DMS53 treated with DMSO at 0.1 percent for 48 hours (cell line): ENCODE results near the gene PDCD10.

Experiments
- DNase-seq: peaks from one replicate; lab custom pipeline; 2025; ENCODE audit not compliant: unreplicated experiment; lab: John Stamatoyannopoulos, UW

PDCD10 gene

GRCh38 chr3:167734498-167735232 lies at the start of gene PDCD10:
Gene PDCD10, minus strand, starts transcription at chr3:167734892. Its CDS starts 14,735 bp downstream, at chr3:167720157.
- DNase-seq, result peak; percentile 95

GRCh38 chr3:167783781-167784180 lies 49.1 kb upstream of the PDCD10 start:
- no peak for DNase-seq

GRCh38 chr3:167780214-167780883 lies 45.7 kb upstream of the PDCD10 start:
- no peak for DNase-seq

GRCh38 chr3:167777356-167777755 lies 42.7 kb upstream of the PDCD10 start:
- no peak for DNase-seq

- DNase-seq, result no peak
Measured at GRCh38 chr3:167776066-167776685, 41.5 kb upstream of the PDCD10 start.

GRCh38 chr3:167773584-167773983 lies 38.9 kb upstream of the PDCD10 start:
- no peak for DNase-seq

GRCh38 chr3:167772992-167773391 lies 38.3 kb upstream of the PDCD10 start:
- no peak for DNase-seq

- DNase-seq, result no peak
Measured at GRCh38 chr3:167762296-167762695, 27.6 kb upstream of the PDCD10 start.

- no peak for DNase-seq
Measured at GRCh38 chr3:167761302-167761701, 26.6 kb upstream of the PDCD10 start.

GRCh38 chr3:167754049-167754448 lies 19.4 kb upstream of the PDCD10 start:
- DNase-seq, result no peak

- DNase-seq, result no peak
Measured at GRCh38 chr3:167750272-167750971, 15.7 kb upstream of the PDCD10 start.

- DNase-seq, result no peak
Measured at GRCh38 chr3:167749728-167750127, 15.0 kb upstream of the PDCD10 start.

GRCh38 chr3:167749209-167749608 lies 14.5 kb upstream of the PDCD10 start:
- DNase-seq, result no peak

- no peak for DNase-seq
Measured at GRCh38 chr3:167743799-167744198, 9.1 kb upstream of the PDCD10 start.

- no peak for DNase-seq
Measured at GRCh38 chr3:167742338-167742737, 7.6 kb upstream of the PDCD10 start.

GRCh38 chr3:167740961-167741587 lies 6.4 kb upstream of the PDCD10 start:
- no peak for DNase-seq

- DNase-seq, result no peak
Measured at GRCh38 chr3:167739190-167739810, 4.6 kb upstream of the PDCD10 start.

GRCh38 chr3:167738037-167738436 lies 3.3 kb upstream of the PDCD10 start:
- no peak for DNase-seq

- DNase-seq, result no peak
Measured at GRCh38 chr3:167736997-167737396, 2.3 kb upstream of the PDCD10 start.

GRCh38 chr3:167736264-167736787 lies 1.6 kb upstream of the PDCD10 start:
- DNase-seq, result no peak
